ENCODE measurements around the gene RMND5A.
"Not testable (repeated sequence)": the region's sequence is repeated elsewhere in the genome, so short reads cannot be mapped to it uniquely, and the experiment has no call there.

Gene RMND5A, protein sequence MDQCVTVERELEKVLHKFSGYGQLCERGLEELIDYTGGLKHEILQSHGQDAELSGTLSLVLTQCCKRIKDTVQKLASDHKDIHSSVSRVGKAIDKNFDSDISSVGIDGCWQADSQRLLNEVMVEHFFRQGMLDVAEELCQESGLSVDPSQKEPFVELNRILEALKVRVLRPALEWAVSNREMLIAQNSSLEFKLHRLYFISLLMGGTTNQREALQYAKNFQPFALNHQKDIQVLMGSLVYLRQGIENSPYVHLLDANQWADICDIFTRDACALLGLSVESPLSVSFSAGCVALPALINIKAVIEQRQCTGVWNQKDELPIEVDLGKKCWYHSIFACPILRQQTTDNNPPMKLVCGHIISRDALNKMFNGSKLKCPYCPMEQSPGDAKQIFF

DNA sequence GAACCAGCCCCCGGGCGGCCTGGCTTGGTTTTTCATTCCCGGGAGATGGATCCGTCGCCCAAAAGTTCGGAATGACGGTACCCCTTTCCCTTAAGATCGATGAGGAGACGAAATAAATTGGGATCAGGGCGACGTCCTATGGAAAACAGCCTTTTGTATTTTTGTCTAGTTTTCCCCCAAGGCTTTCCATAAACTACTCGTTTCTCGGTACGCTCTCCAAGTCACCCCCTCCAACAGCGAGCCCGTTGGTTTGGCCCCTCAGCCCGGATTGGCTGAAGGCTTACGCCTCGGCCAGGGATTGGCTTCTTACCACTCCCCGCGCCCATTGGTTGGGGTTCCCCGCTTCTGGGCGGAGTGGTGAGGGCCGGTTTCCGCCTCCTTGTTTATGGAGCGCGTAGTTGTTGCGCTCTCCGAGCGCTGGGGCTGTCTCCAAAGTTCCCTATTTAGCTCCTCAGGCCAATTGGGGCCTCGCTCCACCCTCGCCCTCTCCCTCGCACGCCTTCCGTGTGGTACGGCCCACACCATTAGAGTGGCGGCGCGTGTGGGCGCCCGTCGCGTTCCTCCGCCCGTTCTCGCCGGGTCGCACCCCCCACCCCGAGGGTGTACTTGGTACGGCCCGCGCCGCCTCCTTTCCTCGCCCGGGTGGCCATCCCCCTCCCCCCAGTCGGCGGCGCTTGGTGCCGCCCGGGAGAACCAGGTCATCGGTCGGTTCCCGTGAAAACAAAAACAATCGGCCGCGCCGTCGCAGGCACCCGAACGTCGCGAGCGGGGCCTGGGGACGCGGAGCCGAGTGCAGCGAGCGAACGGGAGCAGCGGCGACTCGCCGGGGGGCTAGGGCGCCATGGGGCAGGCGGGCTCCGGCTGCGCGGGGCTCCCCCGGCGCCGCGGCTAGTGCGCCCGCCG, at the start of gene RMND5A:
Gene RMND5A, plus strand, starts transcription at position 655 of the 903 bp plus-strand sequence. CDS start 377 bp downstream, outside the sequence.
- in situ Hi-C loops (cut with HindIII; ENCODE audit: low sequenced_read_pairs), result not testable (repeated sequence)

DNA sequence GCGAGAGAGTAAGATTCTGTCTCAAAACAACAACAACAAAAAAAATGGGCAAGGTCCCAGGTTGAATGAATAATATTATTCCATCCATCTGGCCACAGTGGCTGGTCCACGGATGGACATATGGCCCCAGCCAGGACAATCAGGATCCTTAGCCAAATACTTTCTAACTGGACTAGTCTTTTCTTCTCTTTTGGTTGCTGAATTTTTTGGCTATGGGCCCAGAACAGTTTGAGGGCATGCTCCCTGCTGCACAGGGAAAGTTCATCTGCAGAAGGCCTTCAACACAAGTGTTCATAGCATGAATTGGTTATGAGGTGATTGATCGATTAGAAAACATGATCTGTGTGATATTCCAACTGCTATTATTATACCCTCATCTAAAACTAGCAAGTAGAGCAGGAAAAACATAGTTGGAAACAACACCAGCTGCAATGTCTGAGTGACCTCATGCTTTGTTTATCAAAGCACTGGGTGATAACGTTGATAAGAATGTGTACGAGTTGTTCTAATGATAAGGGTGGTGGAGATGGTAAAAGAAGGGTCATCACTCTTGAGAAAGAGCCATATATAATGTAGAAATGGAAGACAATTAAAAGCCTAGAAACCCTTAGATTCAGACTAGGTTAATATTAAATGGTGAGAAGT, 48.6 kb upstream of the RMND5A start:
- in situ Hi-C loops (cut with HindIII; ENCODE audit: low sequenced_read_pairs), result no loop called here

DNA sequence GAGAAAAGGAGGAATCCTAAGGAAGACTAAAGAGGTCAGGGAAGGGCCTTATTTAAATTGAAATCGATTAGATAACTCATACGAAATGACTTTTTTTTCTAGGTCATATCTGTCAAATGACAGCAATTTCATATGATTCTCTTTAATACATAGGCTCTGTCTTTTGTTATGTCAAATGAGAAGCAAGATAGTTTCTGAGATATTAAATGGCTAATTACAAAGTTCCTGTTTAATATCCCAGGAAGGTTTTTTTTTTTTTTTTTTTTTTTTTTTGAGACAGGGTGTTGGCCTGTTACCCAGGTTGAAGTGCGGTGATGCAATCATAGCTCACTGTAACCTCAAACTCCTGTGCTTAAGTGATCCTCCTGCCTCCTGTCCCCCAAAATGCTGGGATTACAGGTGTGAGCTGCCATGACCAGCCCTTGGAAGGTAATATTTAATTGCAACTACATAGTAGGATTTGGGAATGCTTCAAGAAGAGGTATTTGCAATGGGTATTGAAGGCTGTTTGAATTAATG, 48.0 kb upstream of the RMND5A start:
- in situ Hi-C loops (cut with HindIII; ENCODE audit: low sequenced_read_pairs), result no loop called here

DNA sequence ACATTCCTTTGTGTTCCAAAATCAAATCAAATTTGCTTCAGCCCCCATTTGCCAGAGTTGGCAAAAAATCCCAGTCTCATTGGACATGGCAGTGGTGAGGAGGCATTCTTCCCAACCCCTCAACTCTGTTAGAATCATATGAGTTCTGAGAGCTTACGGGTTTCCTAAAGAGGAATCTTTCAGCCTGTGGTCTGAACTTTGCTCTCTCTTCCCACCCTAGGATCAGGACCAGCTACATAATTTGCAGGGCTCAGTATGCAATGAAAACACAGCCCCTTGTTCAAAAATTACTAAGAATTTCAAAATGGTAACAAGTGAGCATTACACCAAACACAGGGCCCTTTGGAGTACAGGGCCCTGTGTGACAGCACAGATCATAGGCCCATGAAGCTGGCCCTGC, 47.1 kb upstream of the RMND5A start:
- in situ Hi-C loops (cut with HindIII; ENCODE audit: low sequenced_read_pairs), result no loop called here

DNA sequence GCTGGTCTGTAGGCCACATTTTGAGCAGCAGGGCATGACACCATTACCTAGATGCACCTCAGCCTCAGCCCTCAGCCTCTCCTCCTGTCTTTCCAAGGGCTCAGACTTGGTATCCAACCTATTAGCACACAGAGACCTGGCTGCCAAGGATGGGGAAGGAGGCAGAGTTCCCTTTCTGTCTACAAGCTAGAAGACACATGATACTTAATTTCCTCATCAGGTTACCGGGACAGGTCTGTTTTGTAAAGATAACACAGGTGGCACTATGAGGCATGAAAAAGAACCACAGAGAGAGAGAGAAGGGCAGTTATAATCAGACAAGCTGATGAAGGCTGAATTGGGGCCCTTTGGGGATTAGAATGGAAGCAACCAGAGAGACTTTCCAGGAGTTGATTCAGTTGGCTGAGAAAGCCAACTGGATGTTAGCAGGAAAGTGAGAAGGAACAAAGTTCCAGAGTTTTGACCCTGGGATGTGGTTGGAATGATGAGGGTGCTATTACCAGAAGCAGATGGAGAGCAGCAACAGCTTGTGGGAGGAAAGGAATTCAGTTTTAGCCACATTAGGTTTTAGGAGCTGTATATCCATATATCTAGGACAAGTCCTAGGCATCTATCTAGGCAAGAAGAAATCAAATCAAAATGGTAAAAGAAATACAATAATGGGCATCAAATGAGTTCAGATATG, 46.0 kb upstream of the RMND5A start:
- in situ Hi-C loops (cut with HindIII; ENCODE audit: low sequenced_read_pairs), result no loop called here

DNA sequence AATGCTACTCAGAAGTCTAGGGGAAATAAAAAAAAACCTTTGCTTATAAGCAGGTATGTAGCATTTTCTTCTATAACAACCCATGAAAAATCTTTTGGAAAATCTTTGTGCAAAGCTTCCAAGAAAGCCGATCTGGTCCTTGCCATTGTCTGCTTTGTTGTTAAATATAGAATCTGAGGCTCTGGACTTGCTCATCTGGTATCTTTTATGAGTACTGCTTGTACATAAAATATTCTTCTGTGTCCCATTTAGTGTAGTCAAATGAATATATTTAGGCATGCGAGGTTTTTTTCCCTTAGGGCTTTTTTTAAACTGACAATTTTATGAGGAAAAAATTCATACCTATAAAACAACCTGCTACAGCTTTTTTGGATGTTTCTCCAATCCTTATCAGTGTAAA, 45.0 kb upstream of the RMND5A start:
- in situ Hi-C loops (cut with HindIII; ENCODE audit: low sequenced_read_pairs), result no loop called here

DNA sequence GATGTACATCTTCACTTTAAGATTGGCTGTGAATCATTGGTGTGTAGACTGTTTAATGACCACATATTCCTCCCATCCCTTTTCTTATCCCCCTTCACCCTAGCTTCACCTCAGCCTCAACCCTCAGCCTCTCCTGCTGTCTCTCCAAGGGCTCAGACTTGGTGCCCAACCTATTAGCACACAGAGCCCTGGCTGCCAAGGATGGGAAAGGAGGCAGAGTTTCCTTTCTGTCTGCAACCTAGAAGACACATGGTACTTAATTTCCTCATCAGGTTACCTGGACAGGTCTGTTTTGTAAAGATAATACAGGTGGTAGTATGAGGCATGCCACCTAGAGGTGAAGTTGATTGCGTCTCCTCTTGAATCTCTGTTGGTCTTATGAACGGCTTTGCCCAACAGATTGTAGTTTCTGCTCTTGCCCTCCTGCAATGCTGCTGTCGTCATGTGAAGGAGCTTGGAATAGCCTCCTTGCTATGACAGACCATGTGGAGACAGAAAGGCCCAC, 44.5 kb upstream of the RMND5A start:
- in situ Hi-C loops (cut with HindIII; ENCODE audit: low sequenced_read_pairs), result no loop called here

DNA sequence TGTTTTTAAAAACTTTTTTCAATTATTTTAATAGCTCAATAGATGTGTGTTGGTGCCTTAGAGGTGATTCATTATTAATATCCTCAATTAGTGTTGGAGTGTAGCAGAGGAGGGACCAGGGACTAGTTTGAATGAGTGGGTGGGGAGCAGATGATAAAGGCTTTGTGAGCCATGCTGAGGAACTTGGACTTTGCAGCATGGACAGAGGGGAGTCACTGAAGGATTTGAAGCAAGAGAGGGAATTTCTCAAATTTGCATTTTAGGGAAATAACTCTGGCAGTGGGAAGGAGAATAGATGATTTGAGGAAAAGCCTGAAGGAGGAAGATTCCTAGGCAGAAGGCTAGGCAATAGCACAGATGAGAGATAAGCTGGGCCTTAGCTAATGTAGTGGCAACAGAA, 42.3 kb upstream of the RMND5A start:
- in situ Hi-C loops (cut with HindIII; ENCODE audit: low sequenced_read_pairs), result no loop called here

DNA sequence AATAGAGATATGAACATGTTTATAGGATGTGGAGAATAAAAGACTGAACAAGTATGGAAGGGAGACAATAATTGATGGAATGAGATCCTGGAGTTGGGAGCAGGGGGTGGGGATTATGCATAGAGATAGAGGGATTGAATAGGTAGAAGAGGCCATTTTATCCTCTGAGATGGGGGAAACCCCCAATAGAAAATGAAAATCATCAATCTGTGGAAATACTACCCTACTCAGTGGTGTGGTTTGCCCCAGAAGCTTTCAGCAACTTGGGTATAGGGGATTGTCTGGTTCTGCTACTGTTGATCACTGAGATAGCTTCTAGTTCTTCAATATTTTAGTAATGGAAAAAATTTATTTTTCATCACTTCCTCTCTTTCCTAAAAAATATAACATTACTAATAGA, 41.1 kb upstream of the RMND5A start:
- in situ Hi-C loops (cut with HindIII; ENCODE audit: low sequenced_read_pairs), result no loop called here

DNA sequence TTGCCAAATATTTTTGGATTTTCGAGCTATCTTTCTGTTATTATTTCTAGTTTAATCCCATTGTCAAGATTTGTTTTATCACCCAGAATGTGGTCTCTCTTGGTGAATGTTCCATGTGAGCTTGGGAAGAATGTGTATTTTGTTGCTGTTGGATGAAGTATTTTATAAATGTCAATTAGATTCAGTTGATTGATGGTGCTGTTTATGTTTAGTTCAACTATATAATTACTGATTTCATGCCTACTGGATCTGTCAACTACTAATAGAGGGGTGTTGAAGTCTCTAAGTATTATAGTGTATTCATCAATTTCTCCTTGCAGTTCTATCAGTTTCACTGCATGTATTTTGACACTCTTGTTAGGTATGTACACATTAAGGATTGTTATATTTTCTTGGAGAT, 34.7 kb upstream of the RMND5A start:
- in situ Hi-C loops (cut with HindIII; ENCODE audit: low sequenced_read_pairs), result loop anchor here (5.0 kb wide), 1 partner anchor 68 kb away; no protein-coding TSS in a partner anchor

DNA sequence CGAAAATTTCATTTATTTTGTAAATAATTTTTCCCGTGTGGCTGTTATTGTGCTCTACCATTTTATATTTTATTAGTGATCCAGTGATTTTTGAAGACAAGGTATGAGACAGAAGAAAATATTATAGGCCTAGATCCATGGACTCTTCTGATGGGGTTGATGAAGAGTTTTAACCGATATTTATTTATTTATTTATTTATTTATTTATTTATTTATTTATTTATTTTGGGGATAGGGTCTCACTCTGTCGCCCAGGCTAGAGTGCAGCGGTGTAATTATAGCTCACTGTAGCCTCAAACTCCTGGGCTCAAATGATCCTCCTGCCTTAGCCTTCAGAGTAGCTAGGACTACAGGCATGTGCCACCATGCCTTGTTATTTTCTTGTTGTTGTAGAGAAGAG, 33.6 kb upstream of the RMND5A start:
- in situ Hi-C loops (cut with HindIII; ENCODE audit: low sequenced_read_pairs), result loop anchor here (5.0 kb wide), 1 partner anchor 69 kb away; no protein-coding TSS in a partner anchor

DNA sequence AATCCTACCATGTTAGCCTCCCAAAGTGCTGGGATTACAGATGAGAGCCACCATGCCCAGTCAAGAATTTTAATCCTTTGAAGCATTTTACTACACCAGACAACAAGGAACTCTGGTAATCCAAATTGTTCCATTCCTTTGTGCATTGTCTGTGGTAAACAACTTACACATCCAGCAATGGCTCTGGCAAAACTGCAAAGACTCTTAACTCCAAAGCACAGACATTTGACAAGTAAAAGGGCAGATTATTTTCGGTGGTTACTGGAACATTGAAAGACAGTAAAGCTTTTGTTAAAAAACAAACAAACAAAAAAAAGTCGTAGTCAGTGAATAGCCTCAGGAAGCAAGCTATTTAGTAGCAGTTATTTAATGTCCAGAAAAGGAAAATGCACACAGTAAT, 33.2 kb upstream of the RMND5A start:
- in situ Hi-C loops (cut with HindIII; ENCODE audit: low sequenced_read_pairs), result loop anchor here (5.0 kb wide), 1 partner anchor 70 kb away; no protein-coding TSS in a partner anchor

DNA sequence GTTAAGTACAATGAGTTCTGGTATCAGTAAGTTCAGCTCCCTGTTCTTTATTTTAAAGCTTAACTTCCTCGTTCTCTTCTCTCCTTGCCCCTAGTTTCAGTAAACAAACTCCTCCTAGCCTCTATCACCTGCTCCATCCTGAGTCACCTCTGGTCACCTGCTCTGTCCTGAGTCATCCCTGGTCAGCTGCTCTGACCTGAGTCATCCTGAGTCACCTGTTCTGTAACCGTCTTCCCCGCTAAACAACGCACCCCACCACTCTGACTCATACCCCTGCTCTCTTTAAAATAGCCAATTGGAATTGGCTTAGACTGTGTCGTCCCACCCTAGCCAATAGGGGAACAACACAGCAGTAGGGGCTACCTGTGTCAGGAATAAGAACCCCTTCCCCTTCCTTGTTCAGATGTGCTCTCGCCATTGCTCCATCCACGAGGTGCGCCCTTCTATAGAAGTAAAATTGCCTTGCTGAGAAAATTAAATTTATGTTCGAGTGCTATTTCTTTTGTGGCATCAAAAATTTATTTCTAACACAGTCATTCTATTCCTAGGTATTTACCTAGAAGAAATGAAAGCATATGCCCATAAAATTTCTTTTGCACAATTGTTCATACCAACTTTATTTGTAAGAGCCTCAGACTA, 24.9 kb upstream of the RMND5A start:
- in situ Hi-C loops (cut with HindIII; ENCODE audit: low sequenced_read_pairs), result loop anchor here (5.0 kb wide), 1 partner anchor 58 kb away; no protein-coding TSS in a partner anchor

DNA sequence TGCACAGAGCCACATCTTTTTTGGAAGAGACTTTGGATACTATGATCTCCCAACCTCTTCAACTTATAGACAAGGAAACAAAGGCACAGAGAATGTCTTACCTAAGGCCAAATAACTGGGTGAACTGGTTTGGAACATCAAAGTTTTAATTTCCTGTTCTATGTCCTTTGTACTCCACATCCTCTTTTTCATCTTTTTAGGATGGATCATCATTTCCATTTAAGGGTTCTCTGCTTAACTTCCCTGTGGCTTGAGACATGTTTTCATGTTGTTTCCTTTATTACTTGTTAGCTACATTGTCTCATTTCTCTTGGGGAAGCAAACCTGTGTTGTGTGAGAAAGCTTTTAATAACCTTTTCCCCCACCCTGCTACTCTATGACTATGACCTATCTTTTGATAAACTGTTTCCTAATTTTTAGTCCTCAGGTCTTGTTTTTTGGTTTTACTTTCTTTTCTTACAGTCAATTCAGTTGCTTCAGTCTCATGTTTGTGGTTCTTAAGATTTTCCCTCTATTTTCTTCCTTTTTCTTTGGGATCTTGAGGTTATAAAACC, 22.5 kb upstream of the RMND5A start:
- in situ Hi-C loops (cut with HindIII; ENCODE audit: low sequenced_read_pairs), result loop anchor here (5.0 kb wide), 1 partner anchor 60 kb away; no protein-coding TSS in a partner anchor

DNA sequence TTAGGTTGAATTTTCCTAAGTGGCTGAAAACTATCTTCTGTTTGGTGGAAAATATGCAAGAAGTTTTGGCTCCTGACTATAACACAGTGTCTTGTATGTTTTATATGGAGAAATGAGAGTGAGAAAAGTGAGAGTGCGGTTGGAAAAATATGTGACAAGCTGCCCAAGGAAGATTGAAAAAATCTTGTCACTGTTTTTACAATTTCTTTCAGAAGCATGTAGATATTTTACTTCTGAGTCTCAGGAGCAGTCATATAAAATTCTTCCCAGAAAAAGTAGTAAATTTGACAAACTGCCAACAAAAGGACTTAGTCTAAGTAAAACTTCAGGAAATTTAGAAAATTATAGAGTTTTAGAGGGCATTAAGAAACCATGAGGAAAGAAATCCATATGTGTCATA, 19.4 kb upstream of the RMND5A start:
- in situ Hi-C loops (cut with HindIII; ENCODE audit: low sequenced_read_pairs), result no loop called here

DNA sequence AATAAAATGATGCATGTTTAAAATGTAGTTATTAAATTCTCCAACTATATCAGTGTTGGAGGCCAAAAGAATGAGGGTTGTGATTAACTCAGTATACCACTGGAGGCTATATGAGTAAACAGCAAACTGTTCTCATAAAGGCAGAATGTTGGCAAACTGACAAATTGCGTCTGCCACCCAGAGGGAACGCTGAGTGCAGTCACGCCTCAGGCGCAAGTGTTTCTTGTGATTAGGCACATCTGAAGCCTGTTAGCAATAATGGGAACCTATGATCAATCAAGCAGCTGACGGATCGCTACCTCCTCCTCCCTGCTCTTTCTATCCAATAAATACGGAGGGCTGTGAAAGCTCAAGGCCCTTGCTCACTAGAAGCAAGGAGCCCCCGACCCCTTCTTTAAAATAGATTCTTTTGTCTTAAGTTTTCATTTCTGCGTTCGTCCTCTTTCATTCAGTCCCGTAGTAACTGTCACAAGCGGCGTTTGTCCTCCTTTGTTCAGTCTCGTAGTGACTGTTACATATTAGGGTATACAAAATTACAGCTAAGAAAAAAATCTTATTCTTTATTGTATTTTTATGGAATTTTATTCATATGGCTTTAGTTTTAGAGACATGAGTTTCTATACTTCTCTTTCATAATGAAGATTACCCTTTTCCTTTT, 16.3 kb upstream of the RMND5A start:
- in situ Hi-C loops (cut with HindIII; ENCODE audit: low sequenced_read_pairs), result no loop called here

DNA sequence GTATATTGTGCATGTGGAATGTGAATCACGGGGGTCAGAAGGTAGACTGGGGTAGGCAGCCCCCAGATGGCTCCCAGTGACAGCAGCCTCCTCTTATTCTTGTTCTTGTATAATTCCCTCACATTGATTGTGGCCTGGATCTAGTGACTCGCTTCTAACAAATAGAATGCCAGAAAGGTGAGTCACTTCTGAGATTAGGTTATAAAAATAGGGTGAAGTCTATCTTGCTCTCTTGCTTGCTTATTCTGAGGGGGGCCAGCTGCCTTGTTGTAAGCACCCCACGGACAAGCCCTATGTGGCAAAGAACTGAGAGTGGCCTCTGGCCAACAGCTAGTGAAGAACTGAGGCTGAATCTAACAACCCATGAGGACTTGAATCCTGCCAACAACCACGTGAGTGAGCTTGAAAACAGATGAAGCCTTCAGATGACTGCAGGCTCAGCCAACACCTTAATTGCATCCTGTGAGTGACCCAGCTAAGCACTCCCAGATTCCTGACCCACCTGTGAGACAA, 15.6 kb upstream of the RMND5A start:
- in situ Hi-C loops (cut with HindIII; ENCODE audit: low sequenced_read_pairs), result no loop called here

DNA sequence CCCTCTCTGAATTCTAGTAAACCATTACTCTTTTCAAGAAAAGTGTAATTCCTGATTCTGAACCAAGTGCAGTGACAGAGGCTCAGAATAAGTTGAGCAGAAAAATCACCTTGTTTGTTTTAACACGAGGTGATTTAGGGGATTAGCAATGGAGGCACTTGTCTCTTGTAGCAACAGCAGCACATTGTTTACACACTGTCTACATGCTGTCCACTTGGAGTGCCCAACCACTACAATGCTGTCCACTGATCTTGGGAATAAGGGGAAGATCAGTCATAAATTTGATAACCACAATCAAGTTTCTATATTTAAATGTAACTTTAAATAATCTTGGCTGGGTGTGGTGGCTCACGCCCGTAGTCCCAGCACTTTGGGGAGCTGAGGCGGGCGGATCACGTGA, 13.9 kb upstream of the RMND5A start:
- in situ Hi-C loops (cut with HindIII; ENCODE audit: low sequenced_read_pairs), result no loop called here

DNA sequence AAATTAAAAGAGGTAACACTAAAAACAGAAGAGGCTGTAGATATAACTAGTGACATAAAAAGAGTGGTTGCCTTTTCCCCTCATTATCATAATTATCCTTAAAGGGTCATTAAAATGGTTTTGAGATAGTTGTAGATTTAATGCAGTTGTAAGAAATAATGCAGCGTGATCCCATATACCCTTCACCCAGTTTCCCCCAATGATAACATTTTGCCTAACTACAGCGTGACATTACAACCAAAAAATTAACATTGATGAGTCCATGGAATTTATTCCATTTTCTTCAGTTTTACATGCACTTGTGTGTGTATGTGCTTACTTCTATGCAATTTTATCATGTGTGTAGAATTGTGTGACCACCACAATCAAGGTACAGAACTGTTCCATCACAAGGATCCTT, 13.2 kb upstream of the RMND5A start:
- in situ Hi-C loops (cut with HindIII; ENCODE audit: low sequenced_read_pairs), result no loop called here
